ENCODE results near the gene NCOR1. TPM values are rescaled to one million over a fixed set of nuclear protein-coding genes. Genes with fewer than 3 reads are reported as not detected.

The NCOR1 gene
- total and polyA plus RNA-seq, 2 of the 13 experiments (the other 11 are each of a cell fraction or from before 2014, with no cell fraction given) = 57.0 to 71.7 TPM

DNA sequence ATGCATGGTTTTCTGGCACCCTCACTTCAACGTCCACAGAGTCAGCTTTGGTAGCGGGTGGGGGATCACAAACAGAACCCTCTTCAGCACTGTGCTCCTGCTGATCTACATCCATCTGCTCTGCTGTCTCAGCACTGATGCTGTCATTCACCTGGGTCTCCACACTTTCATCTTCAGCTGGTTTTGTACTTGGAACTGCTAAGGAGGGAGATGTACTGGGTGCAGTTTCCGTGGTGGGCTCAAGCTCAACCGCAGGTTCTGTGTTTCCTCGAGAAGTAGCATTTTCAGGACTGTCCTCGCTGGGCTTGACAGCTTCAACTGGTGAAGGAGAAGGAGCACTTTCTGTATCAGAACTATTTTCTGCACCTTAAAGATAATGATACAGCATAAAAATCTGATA lies 113.9 kb downstream of the NCOR1 start (continued):
- no peak for TF ChIP-seq NCOR1 (IDR thresholded peaks at IDR 0.05; ENCODE audit: borderline replicate concordance, low read length)
- no peak for TF ChIP-seq BCLAF1 (IDR thresholded peaks at IDR 0.05)

DNA sequence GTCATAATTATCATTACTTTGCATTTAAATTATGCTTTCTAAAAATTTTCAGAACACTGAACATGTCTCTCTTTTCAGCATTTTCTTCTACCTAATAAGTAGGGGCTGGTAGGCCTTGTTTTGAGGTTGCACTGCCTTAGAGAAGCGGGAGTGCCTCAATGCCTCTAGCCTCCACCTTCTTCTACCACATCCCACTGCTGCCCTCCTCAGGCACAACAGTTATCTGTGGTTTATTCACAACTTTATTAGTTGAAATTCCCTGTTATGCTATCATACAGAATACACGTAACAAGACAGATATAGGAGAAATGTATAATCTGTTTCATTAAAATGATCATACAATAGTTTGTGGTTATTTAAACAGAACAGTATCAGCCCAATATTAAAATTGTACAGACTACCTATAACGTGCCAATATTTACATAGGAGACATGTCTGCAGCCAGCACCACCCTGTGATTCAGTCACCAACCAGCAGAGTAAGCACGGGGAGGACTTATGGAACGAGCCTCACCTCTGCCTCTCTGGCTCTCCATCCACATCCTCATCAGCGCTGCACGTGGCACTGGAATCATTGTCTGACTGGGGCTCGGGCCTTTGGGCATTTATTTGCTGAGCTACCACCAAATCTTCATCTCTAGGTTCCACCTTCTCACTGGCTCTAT lies 114.5 kb downstream of the NCOR1 start:
- no peak overlapping the region for H3K4me3 ChIP-seq (replicated peaks in 1 of 3; ENCODE audit: insufficient read depth in 1 of 3, low read depth in 2 of 3, low read length in 3 of 3)
- in situ Hi-C loops (cut with HindIII; ENCODE audit: extremely low pct_ligation_motif_present, low pct_unique_long_range_greater_than_20kb) = no loop called here
- FAIRE-seq = no peak
- H3K9me3 ChIP-seq (ENCODE audit: low read length) = no peaks in the 10 kb centered on the region
- CTCF ChIA-PET (ENCODE audit: low intra/inter-chr PET ratio, low total read pairs) = no interaction called here
- TF ChIP-seq CTCF (CRISPR knock-in tag; IDR thresholded peaks at IDR 0.05) = peak; percentile 24
- TF ChIP-seq, protein P1, sequence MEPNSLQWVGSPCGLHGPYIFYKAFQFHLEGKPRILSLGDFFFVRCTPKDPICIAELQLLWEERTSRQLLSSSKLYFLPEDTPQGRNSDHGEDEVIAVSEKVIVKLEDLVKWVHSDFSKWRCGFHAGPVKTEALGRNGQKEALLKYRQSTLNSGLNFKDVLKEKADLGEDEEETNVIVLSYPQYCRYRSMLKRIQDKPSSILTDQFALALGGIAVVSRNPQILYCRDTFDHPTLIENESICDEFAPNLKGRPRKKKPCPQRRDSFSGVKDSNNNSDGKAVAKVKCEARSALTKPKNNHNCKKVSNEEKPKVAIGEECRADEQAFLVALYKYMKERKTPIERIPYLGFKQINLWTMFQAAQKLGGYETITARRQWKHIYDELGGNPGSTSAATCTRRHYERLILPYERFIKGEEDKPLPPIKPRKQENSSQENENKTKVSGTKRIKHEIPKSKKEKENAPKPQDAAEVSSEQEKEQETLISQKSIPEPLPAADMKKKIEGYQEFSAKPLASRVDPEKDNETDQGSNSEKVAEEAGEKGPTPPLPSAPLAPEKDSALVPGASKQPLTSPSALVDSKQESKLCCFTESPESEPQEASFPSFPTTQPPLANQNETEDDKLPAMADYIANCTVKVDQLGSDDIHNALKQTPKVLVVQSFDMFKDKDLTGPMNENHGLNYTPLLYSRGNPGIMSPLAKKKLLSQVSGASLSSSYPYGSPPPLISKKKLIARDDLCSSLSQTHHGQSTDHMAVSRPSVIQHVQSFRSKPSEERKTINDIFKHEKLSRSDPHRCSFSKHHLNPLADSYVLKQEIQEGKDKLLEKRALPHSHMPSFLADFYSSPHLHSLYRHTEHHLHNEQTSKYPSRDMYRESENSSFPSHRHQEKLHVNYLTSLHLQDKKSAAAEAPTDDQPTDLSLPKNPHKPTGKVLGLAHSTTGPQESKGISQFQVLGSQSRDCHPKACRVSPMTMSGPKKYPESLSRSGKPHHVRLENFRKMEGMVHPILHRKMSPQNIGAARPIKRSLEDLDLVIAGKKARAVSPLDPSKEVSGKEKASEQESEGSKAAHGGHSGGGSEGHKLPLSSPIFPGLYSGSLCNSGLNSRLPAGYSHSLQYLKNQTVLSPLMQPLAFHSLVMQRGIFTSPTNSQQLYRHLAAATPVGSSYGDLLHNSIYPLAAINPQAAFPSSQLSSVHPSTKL (CRISPR knock-in tag; IDR thresholded peaks at IDR 0.05) = no peak
- DNase-seq (ENCODE audit: low spot score) = no peak
- POLR2A ChIA-PET = no interaction called here
- no peak overlapping the region for H3K9ac ChIP-seq (ENCODE audit: insufficient read depth, low read depth, low read length)
- no peaks in the 10 kb centered on the region for H4K20me1 ChIP-seq (ENCODE audit: insufficient read depth, low read length)
- WGBS (ENCODE audit: low lambda C conversion rate) = 92% methylated on average over 8 of the region's 8 CpGs
- peaks cover 16% of the 10 kb centered on the region for H3K4me1 ChIP-seq (ENCODE audit: insufficient read depth, low read length)
- peak; percentile 48; the same call in 2 of the 3 replicates for ATAC-seq
- BruUV-seq (replicated peaks) = no TSS peak
- H3K36me3 ChIP-seq (replicated peaks in 1 of 2; ENCODE audit: control insufficient read depth in 1 of 2, insufficient read depth in 2 of 2, low read length in 2 of 2) = peaks cover 14 to 66% of the 10 kb centered on the region in 2 experiments
- H2AFZ ChIP-seq (ENCODE audit: low read length) = no peak overlapping the region
- no peaks in the 10 kb centered on the region for H3K79me2 ChIP-seq (ENCODE audit: insufficient read depth, low read length)
- H3K27me3 ChIP-seq (ENCODE audit: control insufficient read depth in 1 of 2, insufficient read depth in 2 of 2, low read length in 2 of 2) = no peaks in the 10 kb centered on the region
- H3K4me2 ChIP-seq (ENCODE audit: low read depth, low read length) = no peak overlapping the region
- H3K27ac ChIP-seq (ENCODE audit: extremely low read length, insufficient read depth, low read length) = no peak overlapping the region
- intact Hi-C loops (cut with micrococcal nuclease; ENCODE audit: unreplicated experiment) = no loop called here
